Activated T-helper 9 cell treated with anti-CD3 and anti-CD28 coated beads, Interleukin-2, amount 50 U/mL, for 16 hours (primary cell): Measurements from ENCODE around the gene LFNG.

Experiments
- DNase-seq: peaks from one replicate; pipeline ENCODE4 v3.0.0-alpha.2; 2020; ENCODE audit warnings: low read depth

Gene LFNG

GRCh38 chr7:2517678-2518507 lies 1.7 kb upstream of the LFNG start:
- no peak for DNase-seq

- no peak for DNase-seq
Observed at GRCh38 chr7:2518737-2519118, 846 bp upstream of the LFNG start.

DNA sequence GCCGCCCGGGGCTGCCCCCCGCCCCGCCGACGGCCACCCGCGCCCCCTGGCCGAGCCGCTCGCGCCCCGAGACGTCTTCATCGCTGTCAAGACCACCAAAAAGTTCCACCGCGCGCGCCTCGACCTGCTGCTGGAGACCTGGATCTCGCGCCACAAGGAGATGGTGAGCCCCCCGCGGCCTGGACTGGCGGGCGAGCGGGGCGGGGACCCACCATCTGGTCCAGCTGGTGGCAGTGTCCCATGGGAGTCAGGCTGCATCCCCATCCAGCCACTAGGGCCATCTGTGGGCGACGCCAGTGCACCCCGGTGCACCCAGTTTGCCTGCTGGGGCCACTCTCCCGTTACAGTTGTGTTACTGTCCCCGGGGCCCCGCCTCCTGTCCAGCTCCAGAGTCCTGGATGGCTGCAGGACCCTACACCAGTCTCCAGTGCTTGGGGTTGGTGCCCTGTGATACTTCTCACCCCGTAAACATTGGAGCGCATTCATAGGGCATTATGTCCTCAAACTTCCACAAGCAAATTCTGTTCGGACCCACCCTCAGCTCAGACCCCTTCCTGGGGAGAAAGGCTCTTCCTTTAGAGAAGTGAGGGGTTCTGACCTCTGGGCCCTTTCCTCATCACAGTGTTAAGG lies 672 bp downstream of the LFNG start:
- no peak for DNase-seq

GRCh38 chr7:2520761-2521290 lies 1.3 kb downstream of the LFNG start:
- DNase-seq = no peak

- DNase-seq = no peak
Observed at GRCh38 chr7:2521341-2521745, 1.8 kb downstream of the LFNG start.

- DNase-seq = peak; percentile 61
Observed at GRCh38 chr7:2521952-2522591, 2.5 kb downstream of the LFNG start.

- DNase-seq = no peak
Observed at GRCh38 chr7:2522780-2523433, 3.3 kb downstream of the LFNG start.

- DNase-seq = no peak
Observed at GRCh38 chr7:2523461-2523936, 3.9 kb downstream of the LFNG start.

DNA sequence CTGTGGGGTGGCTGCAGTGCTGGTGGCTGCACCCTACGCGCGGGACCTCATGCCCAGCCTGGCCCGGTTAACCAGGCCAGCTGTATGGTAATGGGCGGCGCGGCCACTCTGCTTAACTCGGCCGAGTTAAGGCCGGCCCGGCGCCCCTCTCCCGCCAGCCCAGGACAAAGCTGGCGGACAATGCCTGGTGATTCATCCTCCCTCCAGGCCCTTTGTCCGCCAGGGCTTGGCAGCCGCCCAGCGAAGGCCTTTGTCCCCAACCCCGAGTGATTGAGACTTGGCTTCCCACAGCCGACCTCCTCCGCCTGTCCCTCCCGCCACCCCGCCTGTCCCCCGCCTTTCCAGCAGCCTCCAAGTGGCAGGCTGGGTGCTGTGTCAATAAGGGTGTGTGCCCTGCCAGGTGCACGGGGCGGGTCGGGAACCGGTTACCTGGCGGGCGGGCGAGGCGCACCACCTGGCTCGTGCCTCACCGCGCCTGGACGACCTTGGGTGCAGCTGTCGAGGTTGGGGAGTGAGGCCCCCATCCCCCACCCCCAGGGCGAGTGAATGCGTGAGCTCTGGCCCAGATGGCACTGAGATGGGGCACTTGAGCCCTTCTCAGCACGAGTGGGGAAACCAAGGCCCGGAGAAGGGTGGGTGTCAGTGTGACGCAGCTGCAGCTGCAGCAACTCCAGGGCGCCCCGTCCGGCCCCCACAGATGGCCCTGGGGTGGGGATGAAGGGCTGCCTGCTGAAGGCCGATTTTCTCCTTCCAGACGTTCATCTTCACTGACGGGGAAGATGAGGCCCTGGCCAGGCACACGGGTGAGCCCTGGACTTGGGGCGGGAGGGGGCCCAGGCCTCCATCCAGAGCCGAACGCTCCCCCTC lies 4.6 kb downstream of the LFNG start:
- no peak for DNase-seq

DNA sequence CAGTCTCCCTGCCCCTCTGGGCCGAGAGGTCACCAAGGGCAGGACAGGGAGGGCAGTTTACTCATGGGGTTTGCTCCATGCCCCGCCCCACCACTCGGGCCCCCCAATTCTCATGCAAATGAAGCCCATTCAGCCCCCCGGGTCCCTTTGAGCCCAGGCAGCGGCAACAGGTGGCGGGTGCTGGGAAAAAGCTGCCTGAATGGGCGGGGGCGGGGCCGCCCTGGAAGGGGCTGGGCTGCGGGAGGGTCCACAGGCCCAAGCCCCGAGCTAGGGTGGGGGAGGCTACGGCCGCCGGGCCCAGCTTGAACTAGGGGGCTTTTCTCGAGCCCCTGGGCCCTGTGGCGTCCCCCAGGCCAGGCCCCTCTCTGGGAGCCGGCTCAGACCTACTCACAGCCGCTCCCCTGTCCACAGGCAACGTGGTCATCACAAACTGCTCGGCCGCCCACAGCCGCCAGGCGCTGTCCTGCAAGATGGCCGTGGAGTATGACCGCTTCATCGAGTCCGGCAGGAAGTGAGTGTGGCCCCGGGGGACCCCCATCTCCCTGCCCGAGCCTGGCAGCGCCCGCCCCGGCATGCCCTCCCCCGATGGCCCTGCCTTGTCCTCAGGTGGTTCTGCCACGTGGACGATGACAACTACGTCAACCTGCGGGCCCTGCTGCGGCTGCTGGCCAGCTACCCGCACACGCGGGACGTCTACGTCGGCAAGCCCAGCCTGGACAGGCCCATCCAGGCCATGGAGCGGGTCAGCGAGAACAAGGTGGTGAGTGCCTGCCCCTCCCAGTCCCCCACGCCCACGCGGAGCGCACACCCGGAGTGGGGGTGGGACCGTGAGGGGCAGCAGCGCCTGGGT lies 5.5 kb downstream of the LFNG start:
- no peak for DNase-seq

DNA sequence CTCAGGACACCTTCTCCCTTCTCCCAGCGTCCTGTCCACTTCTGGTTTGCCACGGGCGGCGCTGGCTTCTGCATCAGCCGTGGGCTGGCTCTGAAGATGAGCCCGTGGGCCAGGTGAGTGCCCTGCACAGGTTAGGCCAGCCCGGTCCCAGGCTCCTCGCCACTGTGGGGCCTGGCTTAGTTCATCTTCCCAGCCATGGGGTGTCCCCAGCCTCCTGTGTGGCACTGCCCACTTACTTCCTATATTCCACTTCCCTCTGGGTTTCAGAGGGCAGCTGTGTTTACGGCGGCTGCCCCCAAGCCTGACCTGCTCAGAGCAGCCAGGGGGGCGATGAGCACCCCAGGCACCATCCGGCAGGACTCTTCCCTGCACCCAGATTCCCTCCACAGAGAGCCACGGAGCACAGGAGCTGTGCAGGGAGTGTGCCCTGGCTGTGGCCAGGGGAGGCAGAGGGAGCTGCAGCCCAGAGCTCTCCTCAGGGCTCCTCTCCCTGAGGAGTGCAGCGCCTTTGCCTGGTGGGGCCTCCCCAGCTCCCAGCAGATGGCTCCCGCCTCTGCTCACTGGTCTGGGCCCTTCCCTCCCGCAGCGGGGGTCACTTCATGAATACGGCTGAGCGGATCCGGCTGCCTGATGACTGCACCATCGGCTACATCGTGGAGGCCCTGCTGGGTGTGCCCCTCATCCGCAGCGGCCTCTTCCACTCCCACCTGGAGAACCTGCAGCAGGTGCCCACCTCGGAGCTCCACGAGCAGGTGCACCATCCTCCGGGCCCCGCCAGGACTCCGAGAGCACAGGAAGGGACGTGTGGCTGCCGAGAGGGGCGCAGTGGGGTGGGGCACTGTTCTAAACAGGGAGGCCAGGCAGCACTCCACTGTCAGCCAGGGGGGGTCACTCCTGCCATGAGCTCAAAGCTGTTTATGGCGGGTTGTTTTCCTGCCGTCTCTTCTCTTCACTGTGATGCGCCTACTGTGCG lies 6.4 kb downstream of the LFNG start:
- no peak for DNase-seq

DNA sequence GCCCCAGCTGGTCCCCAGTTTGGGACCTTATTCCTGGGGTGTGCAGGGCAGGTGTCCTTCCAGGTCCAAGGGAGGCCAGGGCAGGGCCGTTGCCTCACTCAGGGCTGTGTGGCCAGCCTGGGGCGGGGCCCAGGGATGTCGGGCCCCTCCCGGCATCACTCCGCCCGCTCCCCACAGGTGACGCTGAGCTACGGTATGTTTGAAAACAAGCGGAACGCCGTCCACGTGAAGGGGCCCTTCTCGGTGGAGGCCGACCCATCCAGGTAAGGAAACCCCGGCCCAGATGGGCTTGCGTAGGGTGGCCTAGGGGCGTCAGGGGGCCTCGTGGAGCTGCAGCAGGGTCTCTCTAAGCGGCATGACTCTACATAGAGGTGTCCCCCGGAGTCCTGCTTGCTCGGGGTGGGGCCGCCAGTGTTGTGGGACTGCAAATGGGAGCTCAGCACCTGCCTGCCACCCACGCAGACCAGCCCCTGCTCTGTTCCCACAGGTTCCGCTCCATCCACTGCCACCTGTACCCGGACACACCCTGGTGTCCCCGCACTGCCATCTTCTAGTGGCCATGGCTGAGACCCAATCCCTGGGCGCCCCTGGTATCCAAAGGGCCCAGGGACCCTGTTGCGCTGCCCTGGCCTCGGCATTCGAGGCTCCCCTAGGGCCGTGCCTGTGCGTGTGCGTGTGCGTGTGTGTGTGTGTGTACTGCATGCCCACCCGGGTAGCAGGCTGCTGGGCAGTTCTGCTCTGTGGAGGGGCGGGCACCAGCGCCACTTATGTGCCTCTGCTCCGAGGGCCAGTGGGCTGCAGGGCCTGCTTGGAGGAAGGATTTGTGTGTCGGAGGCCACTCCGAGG lies 7.3 kb downstream of the LFNG start:
- DNase-seq = no peak

DNA sequence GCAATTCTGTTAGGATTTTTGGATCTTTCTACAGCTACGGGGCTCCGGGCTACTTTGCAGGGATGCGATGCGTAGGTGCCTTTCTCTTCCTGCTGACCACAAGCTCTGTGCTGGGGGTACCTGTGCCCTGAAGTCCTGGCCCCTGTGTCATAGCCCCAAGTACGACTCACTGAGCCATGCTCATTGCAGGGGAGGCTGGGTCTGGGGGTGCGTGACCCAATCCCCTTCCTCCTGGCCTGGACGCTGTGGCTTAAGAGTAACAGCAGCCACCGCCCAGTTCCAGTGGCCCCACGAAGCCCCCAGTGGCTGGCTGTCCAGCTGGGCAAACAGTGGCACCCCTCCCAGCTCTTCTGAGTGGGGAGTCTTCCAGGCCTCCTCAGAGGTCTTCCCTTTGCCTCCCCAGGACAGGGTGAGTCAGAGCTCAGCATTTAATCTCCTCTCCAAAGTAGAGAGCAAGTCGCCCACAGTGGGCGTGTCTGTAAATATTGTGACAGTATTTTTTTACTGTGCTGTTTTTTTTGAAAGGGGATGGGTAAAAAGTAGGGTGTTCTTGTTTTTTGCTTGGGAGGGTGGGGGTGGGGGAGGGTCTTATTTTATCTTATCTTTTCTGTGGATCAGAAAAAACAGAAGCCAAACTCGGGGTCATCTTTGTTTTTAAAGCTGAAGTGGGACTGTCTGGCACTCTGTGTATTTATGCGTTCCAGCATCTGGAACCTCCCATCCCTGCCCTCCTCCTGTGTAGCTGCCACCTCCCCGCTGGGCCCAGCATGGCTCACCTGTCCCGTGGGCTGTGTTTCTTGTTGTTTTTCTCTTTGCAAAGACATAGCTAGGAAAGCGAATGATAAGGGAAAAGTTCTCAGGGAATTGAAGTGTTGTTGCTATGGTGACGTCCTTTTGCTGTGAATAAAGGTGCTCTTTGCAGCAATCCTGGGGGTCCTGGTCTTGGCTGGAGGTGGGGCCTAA lies 8.2 kb downstream of the LFNG start:
- no peak for DNase-seq

GRCh38 chr7:2528481-2529095 lies 9.0 kb downstream of the LFNG start:
- no peak for DNase-seq

DNA sequence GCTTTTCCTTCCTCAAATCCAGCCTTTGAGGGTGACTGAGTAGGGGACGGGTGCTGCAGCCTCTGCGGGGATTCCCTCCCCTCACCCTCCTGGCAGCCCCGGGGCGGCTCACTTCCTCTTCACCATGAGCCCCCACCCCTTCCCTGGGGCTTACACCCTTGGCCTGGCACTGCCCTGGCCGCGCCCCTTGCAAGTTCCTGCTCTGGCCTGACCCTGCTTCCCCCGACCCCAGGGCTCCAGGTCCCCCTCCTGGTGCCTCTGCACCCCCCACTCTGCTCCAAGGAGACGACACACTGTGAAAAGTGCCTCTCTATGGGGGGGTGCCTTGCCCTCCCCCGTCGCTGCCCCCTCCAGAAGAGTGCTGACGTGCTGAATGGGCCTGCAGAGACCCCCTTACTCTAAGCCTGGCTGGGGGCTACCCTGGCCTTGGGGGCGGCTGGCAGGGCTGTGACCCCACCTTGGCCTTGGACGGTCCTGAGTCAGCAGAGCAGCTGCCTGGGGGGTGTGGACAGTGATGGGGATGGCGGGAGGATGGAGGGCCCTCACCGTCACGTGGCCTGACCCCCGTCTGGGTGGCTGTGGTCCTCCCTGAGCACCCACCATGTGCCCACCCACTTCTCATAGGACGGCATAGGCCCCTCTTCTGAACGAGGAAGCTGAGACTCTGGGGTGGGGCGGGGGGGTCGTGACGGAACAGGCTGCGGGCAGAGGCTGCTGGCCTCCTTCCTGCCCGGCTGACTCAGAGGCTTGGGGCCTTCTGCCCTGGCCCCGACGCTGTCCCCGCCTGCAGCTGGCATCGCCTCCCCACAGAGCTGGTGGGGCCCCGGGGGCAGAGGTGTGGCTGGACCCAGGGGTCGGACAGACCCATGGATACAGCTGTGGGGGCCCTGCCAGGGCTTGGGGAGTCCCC lies 9.8 kb downstream of the LFNG start:
- DNase-seq = no peak
